ENCODE measurements around the gene CTNNA1. TPM values are rescaled to one million over a fixed set of nuclear protein-coding genes. Genes with fewer than 3 reads are reported as not detected.

Gene CTNNA1
- total and polyA plus RNA-seq, 8 donors = 53.9 to 193 (median 108) TPM

DNA sequence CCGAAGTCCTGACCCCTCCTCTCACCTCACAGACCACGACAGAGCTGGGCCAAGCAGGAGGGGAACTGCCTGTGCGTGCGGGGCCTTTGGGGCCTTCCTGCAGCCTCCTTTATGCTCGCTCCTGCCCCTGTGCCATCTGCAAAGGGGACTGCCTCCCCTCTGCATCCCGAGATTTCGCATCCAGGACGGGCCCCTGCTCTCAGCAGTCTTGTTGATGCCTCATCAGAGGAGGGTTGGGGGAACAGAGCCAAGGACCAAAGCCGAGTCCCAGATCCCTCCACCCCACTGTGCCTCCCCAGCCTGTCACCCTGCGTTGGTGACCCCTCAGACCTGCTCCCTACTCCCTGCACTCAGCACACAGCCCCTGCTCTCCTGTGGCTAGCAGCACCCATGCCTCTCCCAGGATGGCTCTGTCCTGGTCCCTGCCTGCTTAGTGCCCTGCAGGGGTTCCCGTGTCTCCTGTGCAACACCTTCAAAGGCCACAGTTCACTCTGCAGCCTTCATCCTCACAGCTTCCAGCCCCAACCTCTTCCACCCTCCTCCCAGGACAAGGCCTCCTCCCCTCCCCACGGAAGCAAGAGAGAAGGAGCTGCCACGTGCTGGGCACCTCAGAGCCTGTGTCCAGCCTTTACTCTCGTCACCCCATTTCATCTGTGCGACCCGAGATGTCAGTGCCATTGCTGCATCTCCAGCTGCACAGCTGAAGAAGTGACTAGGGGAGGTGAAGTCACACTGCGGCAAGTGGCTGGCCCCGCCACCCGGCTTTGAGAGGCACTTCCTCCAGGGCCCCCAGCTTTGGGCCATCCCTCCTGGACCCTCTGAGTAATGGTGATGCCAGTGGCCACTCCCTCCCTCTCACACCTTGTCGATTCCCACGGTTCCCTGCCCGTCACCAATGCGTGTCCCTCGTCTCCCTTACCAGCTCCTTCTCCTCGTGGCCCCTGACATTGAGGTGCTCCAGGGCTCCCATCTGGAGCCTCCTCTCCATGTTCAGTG, 184.5 kb downstream of the CTNNA1 start:
- ATAC-seq (peak in 2 of 4 donors; percentile 7 to 15), DNase-seq (peak in 1 of 6 donors; percentile 59), FAIRE-seq (no peak)
- TF ChIP-seq CTCF (IDR thresholded peaks at IDR 0.05) = no peak
- peaks cover 0 to 9% (median 5%) of the 10 kb centered on the region in 3 donors for H3K36me3 ChIP-seq
- no peaks in the 10 kb centered on the region for H3K27me3 ChIP-seq
- no peaks in the 10 kb centered on the region for H3K4me1 ChIP-seq
- 82 to 83% methylated on average over 25 of the region's 25 CpGs for WGBS, 2 donors
- no peak overlapping the region for H3K4me3 ChIP-seq
- no peaks in the 10 kb centered on the region for H3K9me3 ChIP-seq
- H3K27ac ChIP-seq = no peak overlapping the region
- intact Hi-C loops (cut with DNase I) = no loop called here

DNA sequence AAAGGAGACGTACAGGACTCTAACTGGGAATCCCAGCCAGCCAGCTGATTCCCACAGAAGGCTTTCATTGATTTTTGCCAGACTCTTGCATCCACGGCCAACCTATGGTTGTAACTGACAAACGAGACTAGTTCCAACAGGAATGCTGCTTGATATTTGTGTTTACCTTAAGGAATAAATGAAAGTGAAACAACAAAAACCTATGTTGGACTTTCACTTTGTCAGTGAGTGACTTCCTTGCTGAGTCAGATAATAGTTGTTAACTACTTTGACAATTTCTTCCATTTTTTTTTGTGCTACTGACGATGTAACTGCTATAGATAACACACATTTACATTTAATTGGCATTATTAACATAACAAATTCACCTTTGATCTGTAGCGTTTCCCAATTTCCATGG, 185.3 kb downstream of the CTNNA1 start:
- Histone ChIP-seq H3K27me3 (no peaks in the 10 kb centered on the region), H3K9me3 (no peaks in the 10 kb centered on the region), H3K4me3 (no peak overlapping the region), H3K36me3 (peaks cover 0 to under 1% (median 0%) of the 10 kb centered on the region in 3 donors), H3K27ac (no peak overlapping the region), H3K4me1 (no peaks in the 10 kb centered on the region)
- peak; percentile 6 to 40 (median 21) for ATAC-seq
- intact Hi-C loops (cut with DNase I) = no loop called here
- no peak for DNase-seq
- no peak for TF ChIP-seq CTCF (IDR thresholded peaks at IDR 0.05)
- FAIRE-seq = no peak
- WGBS, 2 donors = 46 to 47% methylated on average over 5 of the region's 5 CpGs

DNA sequence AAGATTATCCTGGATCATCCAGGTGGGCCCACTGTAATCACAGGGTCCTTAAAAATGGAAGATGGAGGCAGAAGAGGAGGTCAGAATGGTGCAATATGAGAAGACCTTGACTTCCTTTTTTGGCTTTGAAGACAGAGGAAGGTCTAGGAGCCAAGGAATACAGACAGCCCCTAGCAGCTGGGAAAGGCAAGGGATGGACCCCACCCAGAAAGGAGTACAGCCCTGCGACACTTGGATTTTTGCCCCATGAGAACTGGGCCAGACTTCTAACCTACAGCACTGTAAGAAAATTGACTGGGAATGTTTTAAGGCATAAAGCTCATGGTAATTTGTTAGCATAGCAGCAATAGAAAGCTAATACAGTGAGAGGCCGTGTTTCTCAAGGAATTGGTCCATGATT, 188.8 kb downstream of the CTNNA1 start:
- no peak for TF ChIP-seq CTCF (IDR thresholded peaks at IDR 0.05)
- DNase-seq (no peak), FAIRE-seq (no peak), ATAC-seq (no peak)
- H3K36me3 ChIP-seq = no peaks in the 10 kb centered on the region
- 86 to 96% methylated on average over 2 of the region's 2 CpGs for WGBS, 2 donors
- H3K27me3 ChIP-seq = no peaks in the 10 kb centered on the region
- no peaks in the 10 kb centered on the region for H3K9me3 ChIP-seq
- intact Hi-C loops (cut with DNase I) = no loop called here
- H3K4me1 ChIP-seq = no peaks in the 10 kb centered on the region
- H3K4me3 ChIP-seq = no peak overlapping the region
- H3K27ac ChIP-seq = no peak overlapping the region

GRCh38 chr5:138942861-138943260, 189.6 kb downstream of the CTNNA1 start:
- WGBS, 2 donors = 88 to 90% methylated on average over 3 of the region's 3 CpGs
- peaks cover 0 to 6% (median 0%) of the 10 kb centered on the region in 3 donors for H3K4me1 ChIP-seq
- H3K4me3 ChIP-seq = no peak overlapping the region
- no peak for TF ChIP-seq CTCF (IDR thresholded peaks at IDR 0.05)
- FAIRE-seq (no peak), DNase-seq (no peak), ATAC-seq (no peak)
- no peaks in the 10 kb centered on the region for H3K27me3 ChIP-seq
- H3K27ac ChIP-seq = no peak overlapping the region
- H3K36me3 ChIP-seq = no peaks in the 10 kb centered on the region
- H3K9me3 ChIP-seq = no peaks in the 10 kb centered on the region
- intact Hi-C loops (cut with DNase I) = no loop called here

Data from pancreas (tissue), 10 donors.